OCI-LY3 (cell line): ENCODE measurements around the gene ALMS1.
"Not testable (repeated sequence)": the region's sequence is repeated elsewhere in the genome, so short reads cannot be mapped to it uniquely, and the experiment has no call there.

Source experiments
- H2AFZ ChIP-seq: fragments of 200-600, 300-600 bp; shearing (Covaris generic); 2 replicates; pipeline ENCODE4 v1.6.0; 2014; ENCODE audit warnings: antibody characterized with exemption, low read depth, low read length
- H3K27ac ChIP-seq: fragments of 200-600, 300-600 bp; sonication (generic); 2 replicates; pipeline ENCODE4 v1.5.1; 2014; ENCODE audit warnings: mild to moderate bottlenecking, low read length, moderate library complexity, mixed read lengths
- H3K27me3 ChIP-seq: fragments of 200-600, 300-600 bp; sonication (generic); 2 replicates; pipeline ENCODE4 v1.6.1; 2014; ENCODE audit warnings: low read depth, low read length, mixed read lengths
- H3K36me3 ChIP-seq: fragments of 200-600, 300-600 bp; sonication (generic); replicated peaks from 2 replicates; pipeline ENCODE3; 2014; ENCODE audit warnings: low read depth, low read length, mixed read lengths
- H3K4me1 ChIP-seq: fragments of 300-600, 200-600 bp; sonication (generic); 2 replicates; pipeline ENCODE4 v1.6.1; 2014; ENCODE audit warnings: low read length, mixed read lengths
- H3K4me2 ChIP-seq: fragments of 200-600, 300-600 bp; sonication (generic); 2 replicates; pipeline ENCODE4 v1.6.1; 2014; ENCODE audit warnings: low read length, mixed read lengths
- H3K4me3 ChIP-seq: fragments of 300-600, 200-600 bp; sonication (generic); 2 replicates; pipeline ENCODE4 v1.5.1; 2014; ENCODE audit warnings: antibody characterized with exemption, mild to moderate bottlenecking, low read length, moderate library complexity
- H3K79me2 ChIP-seq: fragments of 300-600, 200-600 bp; shearing (Covaris generic); 2 replicates; pipeline ENCODE4 v1.6.1; 2014; ENCODE audit warnings: mild to moderate bottlenecking, low read length, mixed read lengths
- H3K9ac ChIP-seq: fragments of 300-600, 200-600 bp; shearing (Covaris generic); 2 replicates; pipeline ENCODE4 v1.6.0; 2014; ENCODE audit warnings: mild to moderate bottlenecking, low read length, moderate library complexity
- H3K9me3 ChIP-seq: fragments of 200-600, 300-600 bp; shearing (Covaris generic); 2 replicates; pipeline ENCODE4 v1.6.1; 2014; ENCODE audit warnings: low read length, mixed read lengths; ENCODE audit not compliant: insufficient read depth
- H4K20me1 ChIP-seq: fragments of 200-600, 300-600 bp; sonication (generic); 2 replicates; pipeline ENCODE4 v1.6.1; 2016; ENCODE audit warnings: low read length, mixed read lengths; ENCODE audit not compliant: insufficient read depth
- EZH2phosphoT487 ChIP-seq: fragments of 200-600 bp; shearing (Covaris generic); IDR thresholded peaks from 2 replicates; pipeline ENCODE4 v1.6.1; 2018; ENCODE audit warnings: antibody characterized with exemption, mixed run types, low read depth
- TF ChIP-seq, protein P1 (sequence below): fragments of 200-600, 300-600 bp; sonication (generic); IDR thresholded peaks from 2 replicates; pipeline ENCODE4 v1.5.1; 2014; ENCODE audit warnings: antibody characterized with exemption, low read length, low read depth

Gene ALMS1

DNA sequence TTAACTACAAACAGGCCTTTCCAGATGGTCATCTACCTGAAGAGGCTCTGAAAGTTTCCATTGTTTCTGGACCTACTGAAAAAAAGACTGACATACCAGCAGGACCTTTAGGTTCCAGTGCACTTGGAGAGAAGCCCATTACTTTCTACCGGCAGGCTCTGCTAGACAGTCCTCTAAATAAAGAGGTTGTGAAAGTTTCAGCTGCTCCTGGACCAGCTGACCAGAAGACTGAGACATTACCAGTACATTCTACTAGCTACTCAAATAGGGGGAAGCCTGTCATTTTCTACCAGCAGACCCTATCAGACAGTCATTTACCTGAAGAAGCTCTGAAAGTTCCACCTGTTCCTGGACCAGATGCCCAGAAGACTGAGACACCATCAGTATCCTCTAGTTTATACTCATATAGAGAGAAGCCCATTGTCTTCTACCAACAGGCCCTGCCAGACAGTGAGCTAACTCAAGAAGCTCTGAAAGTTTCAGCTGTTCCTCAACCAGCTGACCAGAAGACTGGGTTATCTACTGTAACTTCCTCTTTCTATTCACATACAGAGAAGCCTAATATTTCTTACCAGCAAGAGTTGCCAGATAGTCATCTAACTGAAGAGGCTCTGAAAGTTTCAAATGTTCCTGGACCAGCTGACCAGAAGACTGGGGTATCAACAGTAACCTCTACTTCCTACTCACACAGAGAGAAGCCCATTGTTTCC is 65.8 kb downstream of the ALMS1 start:
- Histone ChIP-seq H3K27me3 (no peaks in the 10 kb centered on the region), H4K20me1 (no peaks in the 10 kb centered on the region), H3K36me3 (peaks cover 29% of the 10 kb centered on the region), H2AFZ (no peak overlapping the region), H3K9ac (no peak overlapping the region), H3K27ac (peak overlapping the region; percentile 18), H3K9me3 (no peaks in the 10 kb centered on the region), H3K4me3 (no peak overlapping the region), H3K4me2 (peak overlapping the region; percentile 1; the same call in 1 of the 2 replicates), H3K79me2 (no peaks in the 10 kb centered on the region), H3K4me1 (peaks cover 13% of the 10 kb centered on the region)
- TF ChIP-seq EZH2phosphoT487 = no peak
- TF ChIP-seq, protein P1, sequence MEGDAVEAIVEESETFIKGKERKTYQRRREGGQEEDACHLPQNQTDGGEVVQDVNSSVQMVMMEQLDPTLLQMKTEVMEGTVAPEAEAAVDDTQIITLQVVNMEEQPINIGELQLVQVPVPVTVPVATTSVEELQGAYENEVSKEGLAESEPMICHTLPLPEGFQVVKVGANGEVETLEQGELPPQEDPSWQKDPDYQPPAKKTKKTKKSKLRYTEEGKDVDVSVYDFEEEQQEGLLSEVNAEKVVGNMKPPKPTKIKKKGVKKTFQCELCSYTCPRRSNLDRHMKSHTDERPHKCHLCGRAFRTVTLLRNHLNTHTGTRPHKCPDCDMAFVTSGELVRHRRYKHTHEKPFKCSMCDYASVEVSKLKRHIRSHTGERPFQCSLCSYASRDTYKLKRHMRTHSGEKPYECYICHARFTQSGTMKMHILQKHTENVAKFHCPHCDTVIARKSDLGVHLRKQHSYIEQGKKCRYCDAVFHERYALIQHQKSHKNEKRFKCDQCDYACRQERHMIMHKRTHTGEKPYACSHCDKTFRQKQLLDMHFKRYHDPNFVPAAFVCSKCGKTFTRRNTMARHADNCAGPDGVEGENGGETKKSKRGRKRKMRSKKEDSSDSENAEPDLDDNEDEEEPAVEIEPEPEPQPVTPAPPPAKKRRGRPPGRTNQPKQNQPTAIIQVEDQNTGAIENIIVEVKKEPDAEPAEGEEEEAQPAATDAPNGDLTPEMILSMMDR = no peak

DNA sequence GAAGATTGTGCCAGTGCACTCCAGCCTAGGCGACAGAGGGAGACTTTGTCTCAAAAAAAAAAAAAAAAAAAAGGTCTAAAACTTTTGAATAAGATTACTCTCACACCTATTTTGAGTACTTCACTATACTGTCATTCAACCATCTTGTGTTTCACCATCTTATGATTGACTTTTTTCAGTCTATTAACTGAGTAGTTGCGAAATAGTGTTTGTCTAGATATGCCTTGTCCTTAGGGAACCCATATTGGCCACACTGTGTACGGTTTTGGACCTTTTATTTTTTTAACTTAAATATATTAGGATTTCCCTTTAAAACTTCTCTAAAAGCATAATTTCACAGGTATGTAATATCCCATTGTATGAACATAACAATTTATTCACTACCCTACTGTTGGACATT is 72.3 kb downstream of the ALMS1 start:
- no peaks in the 10 kb centered on the region for H3K4me1 ChIP-seq
- H3K9ac ChIP-seq = no peak overlapping the region
- no peaks in the 10 kb centered on the region for H3K9me3 ChIP-seq
- H3K27me3 ChIP-seq = no peaks in the 10 kb centered on the region
- H3K79me2 ChIP-seq = no peaks in the 10 kb centered on the region
- H3K4me2 ChIP-seq = no peak overlapping the region
- TF ChIP-seq, protein P1 = no peak
- TF ChIP-seq EZH2phosphoT487 = no peak
- H2AFZ ChIP-seq = no peak overlapping the region
- H3K36me3 ChIP-seq = peaks cover 8% of the 10 kb centered on the region
- H4K20me1 ChIP-seq = no peaks in the 10 kb centered on the region
- no peak overlapping the region for H3K4me3 ChIP-seq
- no peak overlapping the region for H3K27ac ChIP-seq

DNA sequence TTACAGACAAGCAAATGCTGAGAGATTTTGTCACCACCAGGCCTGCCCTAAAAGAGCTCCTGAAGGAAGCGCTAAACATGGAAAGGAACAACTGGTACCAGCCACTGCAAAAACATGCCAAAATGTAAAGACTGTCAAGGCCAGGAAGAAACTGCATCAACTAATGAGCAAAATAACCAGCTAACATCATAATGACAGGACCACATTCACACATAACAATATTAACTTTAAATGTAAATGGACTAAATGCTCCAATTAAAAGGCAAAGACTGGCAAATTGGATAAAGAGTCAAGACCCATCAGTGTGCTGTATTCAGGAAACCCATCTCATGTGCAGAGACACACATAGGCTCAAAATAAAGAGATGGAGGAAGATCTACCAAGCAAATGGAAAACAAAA is 76.8 kb downstream of the ALMS1 start:
- H3K79me2 ChIP-seq, H3K9me3 ChIP-seq, H4K20me1 ChIP-seq, H3K27me3 ChIP-seq, H3K9ac ChIP-seq, H2AFZ ChIP-seq, H3K36me3 ChIP-seq, H3K27ac ChIP-seq, H3K4me2 ChIP-seq, H3K4me3 ChIP-seq, H3K4me1 ChIP-seq: not testable (repeated sequence)

DNA sequence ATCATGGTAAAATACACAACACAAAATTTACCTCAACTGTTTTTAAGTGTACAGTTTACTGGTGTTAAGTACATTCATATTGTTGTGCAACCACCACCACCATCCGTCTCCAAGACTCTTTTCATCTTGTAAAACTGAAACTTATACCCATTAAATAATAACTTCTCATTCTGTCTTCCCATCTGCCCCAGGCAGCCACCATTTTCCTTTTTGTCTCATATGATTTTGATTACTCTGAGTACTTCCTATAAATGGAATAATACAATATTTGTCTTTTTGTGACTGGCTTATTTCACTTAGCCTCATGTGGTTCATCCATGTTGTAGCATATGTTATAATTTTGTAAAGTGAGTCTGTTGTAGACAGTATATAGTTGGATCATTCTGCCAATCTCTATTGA is 82.7 kb downstream of the ALMS1 start:
- Histone ChIP-seq H2AFZ (no peak overlapping the region), H3K27ac (no peak overlapping the region), H3K9me3 (no peaks in the 10 kb centered on the region), H3K79me2 (no peaks in the 10 kb centered on the region), H3K4me3 (no peak overlapping the region), H3K9ac (no peak overlapping the region), H3K4me2 (no peak overlapping the region), H3K27me3 (no peaks in the 10 kb centered on the region), H3K4me1 (no peaks in the 10 kb centered on the region), H4K20me1 (no peaks in the 10 kb centered on the region), H3K36me3 (no peaks in the 10 kb centered on the region)
- no peak for TF ChIP-seq EZH2phosphoT487

DNA sequence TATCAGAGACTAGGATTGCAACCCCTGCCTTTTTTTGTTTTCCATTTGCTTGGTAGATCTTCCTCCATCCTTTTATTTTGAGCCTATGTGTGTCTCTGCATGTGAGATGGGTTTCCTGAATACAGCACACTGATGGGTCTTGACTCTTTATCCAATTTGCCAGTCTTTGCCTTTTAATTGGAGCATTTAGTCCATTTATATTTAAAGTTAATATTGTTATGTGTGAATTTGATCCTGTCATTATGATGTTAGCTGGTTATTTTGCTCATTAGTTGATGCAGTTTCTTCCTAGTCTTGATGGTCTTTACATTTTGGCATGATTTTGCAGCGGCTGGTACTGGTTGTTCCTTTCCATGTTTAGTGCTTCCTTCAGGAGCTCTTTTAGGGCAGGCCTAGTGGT is 98.2 kb downstream of the ALMS1 start:
- H3K79me2 ChIP-seq, H2AFZ ChIP-seq, H3K4me2 ChIP-seq, H3K4me3 ChIP-seq, H3K9ac ChIP-seq, H3K4me1 ChIP-seq, H4K20me1 ChIP-seq, H3K9me3 ChIP-seq, H3K27ac ChIP-seq, H3K27me3 ChIP-seq: not testable (repeated sequence)
- peaks cover 23% of the 10 kb centered on the region for H3K36me3 ChIP-seq
